GM18870 (cell line): Measurements from ENCODE around the gene ARHGAP45.

ENCODE experiments used
- ATAC-seq: cut with Tn5 transposase; IDR thresholded peaks from one replicate; pipeline ENCODE4 v1.9.1; 2021; ENCODE audit warnings: moderate library complexity; ENCODE audit not compliant: unreplicated experiment

The ARHGAP45 gene

DNA sequence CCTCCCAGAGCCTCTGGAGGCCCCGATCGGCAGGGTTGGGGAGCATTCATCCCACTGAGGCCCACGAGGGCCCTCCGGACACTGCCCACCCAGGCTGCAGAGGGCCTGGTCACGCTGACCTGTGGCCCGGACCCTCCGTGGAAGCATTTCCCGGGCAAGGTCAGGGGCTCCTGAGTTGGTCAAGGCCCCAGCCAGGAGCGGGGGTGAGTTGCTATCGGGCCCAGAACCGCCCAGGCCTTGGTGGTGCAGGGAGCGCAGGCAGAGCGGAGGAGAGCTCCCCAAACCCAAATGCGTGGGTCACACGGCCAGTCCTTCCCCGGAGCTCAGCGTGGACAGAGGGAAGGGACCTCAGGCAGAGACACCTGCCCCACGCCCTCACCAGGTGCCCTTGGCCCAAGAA lies 62.6 kb downstream of the ARHGAP45 start:
- ATAC-seq, result no peak

DNA sequence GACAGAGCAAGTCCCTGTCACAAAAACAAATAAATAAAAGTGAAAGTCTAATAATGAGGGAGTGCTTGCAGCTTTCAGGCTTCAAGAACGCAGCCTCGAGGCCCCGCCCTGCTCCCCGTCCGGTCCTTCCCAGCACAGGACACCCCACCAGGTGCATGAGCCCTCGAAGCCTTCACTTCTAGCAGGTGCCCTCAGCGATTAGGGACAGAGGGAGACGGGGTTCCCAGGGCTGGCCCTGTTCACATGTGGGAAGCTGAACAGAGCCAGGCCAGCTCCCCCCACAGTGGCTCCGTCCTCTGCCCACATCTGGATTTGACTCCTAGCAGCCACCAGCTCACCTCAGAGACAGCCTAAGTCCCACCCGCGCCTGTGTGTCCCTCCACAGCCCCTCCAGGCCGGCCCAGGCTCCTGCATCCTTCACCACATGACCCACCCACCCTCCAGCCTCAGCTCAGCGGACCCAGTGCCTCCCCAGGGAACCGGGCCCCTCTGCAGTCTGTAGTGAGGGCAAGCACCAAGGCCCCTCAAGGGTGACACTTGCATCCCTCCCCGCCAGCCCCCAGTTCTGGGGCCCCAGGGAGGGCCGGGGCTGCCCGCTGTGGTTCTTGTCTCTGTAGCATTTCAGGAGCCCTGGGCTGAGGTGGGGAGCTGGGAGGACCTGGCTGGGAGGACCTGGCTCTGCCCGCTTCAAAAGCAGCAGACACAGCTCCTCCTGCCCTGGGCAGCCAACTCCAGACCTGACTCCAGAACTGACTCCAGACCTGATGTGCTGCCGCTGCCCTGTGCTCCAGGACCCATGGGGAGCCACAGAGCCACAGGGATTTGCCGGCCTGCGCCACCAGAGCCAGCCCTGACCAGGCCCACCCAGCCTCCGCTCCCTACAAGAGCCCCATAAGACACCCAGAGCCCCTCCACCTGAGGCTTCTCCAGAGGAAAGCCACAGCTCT lies 64.1 kb downstream of the ARHGAP45 start:
- no peak for ATAC-seq

DNA sequence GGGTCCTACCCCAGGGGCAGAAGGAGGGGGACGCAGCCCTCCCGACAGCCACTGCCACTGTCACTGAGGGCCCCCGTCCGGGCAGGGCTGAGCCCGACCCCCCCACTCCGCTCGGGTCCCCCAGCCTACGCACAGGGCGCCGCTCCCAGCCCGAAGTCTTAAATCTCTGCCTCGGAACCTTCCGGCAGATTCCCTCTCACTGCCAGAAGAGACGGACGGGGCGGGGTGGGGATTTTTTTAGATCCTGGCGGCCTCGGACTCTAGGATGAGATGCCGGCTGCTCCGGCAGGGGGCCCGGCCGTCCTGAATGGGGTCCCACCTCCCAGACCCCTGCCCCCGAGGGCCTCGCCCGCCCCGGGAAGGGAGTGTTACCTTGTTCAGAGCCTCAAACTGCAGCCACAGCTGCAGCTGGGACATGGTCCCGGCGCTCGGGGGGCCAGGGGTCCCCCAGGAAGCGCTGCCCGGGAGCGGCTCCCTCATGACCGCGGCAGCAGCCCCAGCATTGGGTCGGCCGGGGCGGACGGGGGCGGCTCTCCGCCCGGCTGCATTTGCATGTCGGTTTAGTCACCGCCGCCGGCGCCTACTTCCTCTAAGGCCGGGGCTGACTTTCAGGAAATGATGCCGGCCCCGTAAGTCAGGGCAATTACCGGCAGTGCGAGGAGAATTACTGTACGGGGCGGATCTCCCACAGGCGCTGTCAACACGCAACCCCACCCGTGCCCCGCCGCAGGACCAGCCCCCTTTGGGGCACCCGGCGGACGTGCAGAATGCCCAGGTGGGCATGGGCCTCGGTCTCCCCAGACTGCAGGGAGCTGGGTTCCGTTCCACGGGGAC lies 65.0 kb downstream of the ARHGAP45 start:
- ATAC-seq, result peak; percentile 34

DNA sequence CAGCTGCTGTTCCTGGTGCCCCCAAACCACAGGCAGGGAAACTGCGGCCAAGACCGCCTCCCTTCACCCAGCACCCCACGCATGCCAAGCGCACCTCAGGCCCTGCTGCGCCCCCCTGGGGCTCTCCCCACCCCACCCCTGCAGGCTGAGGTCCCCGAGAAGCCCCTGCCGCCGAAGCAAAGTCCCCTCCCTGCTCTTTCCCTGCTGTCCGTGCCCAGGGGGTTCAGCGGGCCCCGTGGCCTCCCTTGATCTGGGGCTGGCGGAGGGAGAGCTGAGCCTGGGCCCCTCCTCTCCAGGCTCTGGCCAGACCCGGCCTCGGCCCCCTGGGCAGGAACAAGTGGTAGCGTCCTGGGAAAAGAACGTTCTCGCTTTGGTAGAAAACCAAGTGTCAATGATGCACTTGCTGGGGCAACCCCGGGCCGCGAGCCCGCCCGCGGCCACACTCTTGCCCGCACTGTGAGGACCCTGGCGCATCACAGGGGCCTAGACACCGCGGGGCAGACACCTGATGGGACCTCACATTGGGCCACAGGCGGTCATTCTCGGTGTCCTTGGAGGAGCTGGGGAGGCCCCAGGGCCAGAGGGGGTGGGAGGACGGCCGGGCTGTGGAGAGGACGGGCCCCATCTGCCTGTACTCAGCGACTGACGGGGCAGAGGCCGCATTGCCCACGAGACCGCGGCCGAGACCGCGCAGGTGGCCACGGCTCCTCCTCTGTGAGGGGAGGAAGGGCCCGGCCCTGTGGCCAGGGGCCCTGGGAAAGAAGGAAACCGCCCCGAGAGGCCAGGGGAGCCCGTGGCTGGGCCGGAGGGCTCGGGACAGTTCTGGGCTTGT lies 65.8 kb downstream of the ARHGAP45 start:
- ATAC-seq, result peak; percentile 11

- ATAC-seq, result no peak
Measured at GRCh38 chr19:1133471-1133929, 66.5 kb downstream of the ARHGAP45 start.

GRCh38 chr19:1134431-1134830 lies 67.5 kb downstream of the ARHGAP45 start:
- ATAC-seq, result no peak

DNA sequence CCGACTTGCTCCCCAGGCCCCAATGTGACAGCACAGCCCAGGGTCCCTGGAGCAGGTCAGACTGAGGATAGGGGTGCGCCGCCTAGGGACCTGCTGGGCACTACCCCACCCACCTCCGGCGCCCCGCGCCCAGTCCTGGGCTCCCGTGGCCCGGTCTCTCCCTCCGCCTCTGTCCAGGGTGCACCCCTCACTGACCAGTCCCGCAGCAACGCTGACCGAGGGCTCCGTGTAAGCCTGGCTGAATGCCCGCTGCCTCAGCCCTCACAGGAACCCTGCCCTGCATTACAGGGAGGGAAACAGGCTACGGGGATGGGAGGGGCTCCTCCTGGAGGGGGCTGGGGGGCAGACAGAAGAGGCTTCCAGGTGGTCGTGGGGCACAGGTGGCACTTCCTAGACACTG lies 68.5 kb downstream of the ARHGAP45 start:
- ATAC-seq, result no peak

DNA sequence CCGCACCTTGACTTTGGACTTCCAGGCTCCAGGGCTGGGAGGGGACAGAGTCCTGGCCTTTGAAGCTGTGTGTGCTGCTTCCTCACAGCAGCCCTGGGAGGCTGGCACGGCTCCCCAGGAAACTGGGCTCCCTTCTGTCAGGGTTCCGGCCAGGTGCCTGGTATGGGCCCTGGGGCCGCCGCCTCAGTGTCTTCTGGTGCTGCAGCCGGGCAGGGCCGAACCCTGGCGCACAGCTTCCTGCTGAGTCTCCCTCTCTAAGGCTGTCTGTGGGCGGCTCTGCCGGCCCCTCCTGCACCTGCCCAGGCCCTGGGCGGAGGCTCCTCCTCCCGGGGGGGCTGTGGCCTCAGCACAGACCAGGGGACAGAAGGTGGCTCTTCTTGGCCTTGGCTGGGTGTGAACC lies 69.2 kb downstream of the ARHGAP45 start:
- ATAC-seq, result no peak
